Measurements from ENCODE around the gene PACS1.
A peak's percentile ranks its signal among the peaks of the same experiment; 100 is the strongest.
"Not testable (repeated sequence)": the region's sequence is repeated elsewhere in the genome, so short reads cannot be mapped to it uniquely, and the experiment has no call there.

The PACS1 gene

DNA sequence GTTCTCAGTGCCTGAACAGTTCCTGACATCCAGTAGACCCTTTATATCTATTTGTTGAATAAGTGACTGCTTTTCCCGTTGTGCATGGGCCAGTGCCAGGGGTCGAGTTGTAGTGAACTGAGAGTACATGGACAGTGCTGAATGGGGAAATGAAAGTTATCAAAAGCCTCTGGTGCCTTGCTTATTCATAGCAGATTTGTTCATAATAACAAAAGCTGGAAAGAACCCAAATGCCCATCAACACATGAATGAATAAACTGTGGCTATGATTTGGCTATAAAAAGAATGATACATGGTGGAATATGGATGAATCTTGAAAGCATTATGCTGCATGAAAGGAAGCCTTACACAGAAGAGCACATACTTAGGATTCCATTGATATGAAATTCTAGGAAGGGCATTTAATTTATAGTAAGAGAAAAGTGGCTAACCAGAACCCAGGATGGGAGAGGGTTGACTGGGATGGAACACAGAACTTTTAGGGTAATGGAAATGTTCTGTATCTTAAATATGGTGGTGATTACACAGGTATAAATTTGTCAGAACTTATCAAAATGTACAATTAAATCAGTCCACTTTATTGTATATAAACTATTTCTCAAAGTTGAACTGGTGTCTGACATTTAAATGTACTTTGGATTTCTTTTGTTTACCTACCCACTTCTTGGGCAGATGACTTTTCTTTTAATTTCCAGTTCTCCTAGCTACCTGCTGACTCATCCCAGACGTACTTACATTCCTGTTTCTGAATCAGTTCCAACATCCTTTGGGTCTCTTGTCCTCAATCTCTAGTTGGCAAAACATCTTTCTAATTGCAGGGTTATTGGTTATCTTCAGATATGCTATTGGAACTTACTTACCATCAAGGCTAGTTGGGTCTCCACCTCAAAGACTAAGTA is 42.8 kb downstream of the PACS1 start:
- DNase-seq = no peak

- DNase-seq = not testable (repeated sequence)
These were observed 44.9 kb downstream of the PACS1 start for GRCh38 chr11:66114957-66115356.

- DNase-seq = no peak
These were observed 45.7 kb downstream of the PACS1 start for GRCh38 chr11:66115638-66116301.

DNA sequence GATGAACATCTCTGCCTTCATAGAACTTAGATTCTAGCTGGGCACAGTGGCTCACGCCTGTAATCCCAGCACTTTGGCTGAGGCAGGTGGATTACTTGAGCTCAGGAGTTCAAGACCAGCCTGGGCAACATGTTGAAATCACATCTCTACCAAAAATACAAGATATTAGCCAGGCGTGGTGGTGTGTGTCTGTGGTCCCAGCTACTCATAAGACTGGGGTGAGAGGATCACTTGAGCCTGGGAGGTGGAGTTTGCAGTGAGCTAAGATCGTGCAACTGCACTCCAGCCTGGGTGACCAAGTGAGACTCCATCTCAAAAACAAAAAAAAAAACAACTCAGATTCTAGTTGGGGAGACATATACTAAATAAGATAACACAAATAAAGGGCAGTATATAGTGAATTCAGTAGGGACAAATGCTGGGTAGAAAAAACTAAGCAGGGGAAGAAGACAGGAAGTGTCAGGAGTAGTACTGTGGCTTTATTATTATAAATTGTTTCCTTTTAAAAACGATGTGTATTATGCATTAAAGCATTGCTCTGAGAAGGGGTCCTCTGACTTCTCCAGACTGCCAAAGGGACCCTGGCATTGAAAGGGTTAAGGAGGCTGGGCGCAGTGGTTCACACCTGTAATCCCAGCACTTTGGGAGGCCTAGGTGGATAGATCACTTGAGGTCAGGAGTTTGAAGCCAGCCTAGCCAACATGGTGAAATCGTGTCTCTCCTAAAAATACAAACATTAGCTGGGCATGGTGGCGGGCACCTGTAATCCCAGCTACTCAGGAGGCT is 46.7 kb downstream of the PACS1 start:
- no peak for DNase-seq

DNA sequence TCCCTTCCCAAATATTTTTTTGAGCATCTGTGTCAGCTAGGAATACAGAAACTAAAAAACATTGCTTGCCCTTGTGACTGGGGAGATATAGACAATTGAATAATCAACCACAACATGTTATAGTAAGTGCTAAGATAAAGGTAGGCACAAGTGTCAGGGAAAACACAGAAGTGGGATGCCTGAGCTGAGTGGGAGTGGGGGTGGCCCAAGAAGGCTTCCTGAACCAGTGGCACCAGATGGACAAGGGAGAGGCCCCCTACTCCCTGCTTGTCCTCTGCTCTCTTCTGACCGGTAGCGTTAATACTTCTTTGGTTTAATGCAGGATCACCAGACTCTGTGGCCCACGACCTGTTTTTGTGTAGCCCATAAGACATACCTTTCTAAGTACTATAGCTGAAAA is 48.8 kb downstream of the PACS1 start:
- no peak for DNase-seq

- no peak for DNase-seq
These were observed 49.5 kb downstream of the PACS1 start for GRCh38 chr11:66119348-66120133.

GRCh38 chr11:66121466-66121865 is 51.4 kb downstream of the PACS1 start:
- DNase-seq = no peak

GRCh38 chr11:66123902-66124301 is 53.8 kb downstream of the PACS1 start:
- DNase-seq = no peak

GRCh38 chr11:66124564-66124963 is 54.5 kb downstream of the PACS1 start:
- DNase-seq = no peak

GRCh38 chr11:66126064-66126463 is 56.0 kb downstream of the PACS1 start:
- DNase-seq = no peak

DNA sequence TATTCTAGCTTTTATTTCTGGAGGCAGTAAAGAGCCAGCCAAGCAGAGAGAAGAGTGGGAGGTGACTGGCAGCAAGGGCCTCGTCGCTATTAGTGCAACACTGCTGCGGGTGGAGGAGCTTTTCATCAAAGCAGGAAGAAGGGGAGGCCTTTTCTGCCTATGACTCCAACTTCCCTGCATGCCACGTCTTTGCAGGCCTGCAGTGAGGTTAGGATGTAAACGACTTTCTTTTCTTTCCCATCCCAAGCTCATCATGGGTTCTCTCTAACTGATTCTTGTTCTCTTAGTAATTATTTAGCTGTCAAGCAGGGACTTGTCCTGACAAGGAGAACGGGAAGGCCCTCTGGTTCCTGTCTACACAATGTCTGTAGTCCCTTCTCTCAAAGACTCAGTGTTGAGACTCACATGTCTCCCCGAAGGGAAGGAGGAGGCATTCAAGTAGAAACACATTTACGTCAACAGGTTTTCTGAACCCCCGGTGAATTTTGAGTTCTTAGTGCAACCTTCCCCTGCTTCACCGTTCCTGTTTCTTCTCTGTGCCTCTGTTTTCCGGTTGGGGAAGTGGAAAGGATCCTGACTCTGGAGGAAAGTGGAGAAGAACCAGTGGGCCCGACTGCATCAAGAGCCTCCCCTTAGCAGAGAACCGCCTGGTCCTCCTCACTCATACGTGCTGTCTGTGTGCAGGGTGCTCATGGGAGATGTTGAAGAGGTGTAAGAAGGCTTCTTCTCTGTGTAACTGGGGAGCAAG is 56.9 kb downstream of the PACS1 start:
- DNase-seq = peak; percentile 37 to 41

DNA sequence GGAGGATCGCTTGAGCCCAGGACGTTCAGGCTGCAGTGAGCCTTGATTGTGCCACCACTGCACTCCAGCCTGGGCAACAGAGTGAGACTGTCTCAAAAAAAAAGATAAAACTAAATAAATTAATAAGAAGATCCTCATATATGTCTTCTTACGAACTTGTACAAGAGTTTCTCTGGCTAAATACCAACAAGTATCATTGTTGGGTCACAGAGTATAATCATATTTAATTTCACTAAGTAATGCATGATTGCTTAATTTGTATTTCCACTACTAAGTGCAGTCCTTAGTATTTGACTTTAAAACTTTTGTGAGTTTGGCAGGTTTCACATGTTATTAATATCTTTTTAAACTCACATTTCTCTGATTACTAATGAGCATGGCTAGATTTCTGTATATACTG is 60.9 kb downstream of the PACS1 start:
- no peak for DNase-seq

GRCh38 chr11:66131937-66132632 is 62.0 kb downstream of the PACS1 start:
- DNase-seq = no peak

GRCh38 chr11:66133216-66133775 is 63.2 kb downstream of the PACS1 start:
- DNase-seq = no peak

DNA sequence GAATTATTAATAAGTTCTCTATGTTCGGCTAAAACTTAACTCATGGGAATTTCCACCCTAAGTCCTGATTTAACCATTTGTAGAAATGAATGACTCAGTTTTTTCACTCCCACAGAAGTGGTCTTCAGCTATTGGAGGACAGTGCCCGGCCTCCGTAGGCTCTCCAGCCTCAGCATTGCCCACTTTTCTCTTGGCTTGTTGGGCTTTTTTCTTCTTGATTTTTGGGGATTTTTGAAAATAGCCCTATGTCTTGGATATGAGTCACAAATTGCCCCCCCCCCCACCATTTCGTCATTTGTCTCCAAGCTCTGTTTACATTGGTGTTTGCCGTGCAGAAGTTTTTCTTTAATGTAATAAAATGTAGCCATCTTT is 66.7 kb downstream of the PACS1 start:
- DNase-seq = no peak

GRCh38 chr11:66139817-66140404 is 69.8 kb downstream of the PACS1 start:
- no peak for DNase-seq

DNA sequence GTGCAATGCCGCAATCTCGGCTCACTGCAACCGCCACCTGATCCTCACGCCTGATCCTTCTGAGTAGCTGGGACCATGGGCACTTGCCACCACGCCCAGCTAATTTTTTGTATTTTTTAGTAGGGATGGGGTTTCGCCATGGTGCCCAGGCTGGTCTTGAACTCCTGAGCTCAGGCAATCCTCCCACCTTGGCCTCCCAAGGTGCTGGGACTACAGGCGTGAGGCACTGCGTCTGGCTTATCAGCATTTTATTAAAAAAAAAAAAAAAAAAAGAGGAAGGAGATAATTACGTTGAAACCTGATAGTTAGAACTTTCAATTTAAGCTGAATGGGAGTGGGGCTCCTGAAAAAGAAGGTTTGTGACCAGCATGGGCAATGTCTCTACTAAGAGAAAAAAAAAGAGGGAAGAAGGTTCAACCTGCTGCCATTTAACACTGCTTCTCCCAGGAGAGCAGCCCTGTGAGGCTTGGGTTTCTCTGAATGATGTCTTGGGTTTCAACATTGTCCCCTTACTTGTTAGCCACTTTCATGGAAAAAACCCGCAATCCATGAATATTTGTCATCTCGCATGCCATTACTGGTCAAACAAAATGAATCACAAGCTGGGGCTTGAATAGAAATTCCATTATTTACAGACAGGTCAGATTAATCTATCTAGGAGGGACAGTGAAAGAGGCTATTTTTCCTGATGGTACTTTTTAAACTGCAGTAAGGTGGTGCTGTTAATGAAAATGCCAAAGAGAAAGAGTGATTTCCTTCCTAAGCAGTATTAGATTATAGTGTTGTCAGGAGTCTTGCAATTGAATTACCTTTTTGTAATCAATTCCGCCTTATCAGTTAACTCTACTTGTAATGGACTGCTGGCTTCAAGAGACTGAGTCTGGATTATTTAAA is 72.5 kb downstream of the PACS1 start:
- no peak for DNase-seq

- no peak for DNase-seq
These were observed 73.1 kb downstream of the PACS1 start for GRCh38 chr11:66143264-66143566.

- no peak for DNase-seq
These were observed 74.1 kb downstream of the PACS1 start for GRCh38 chr11:66143996-66144678.
